H1 (cell line): ENCODE measurements around the gene CDCA5. TPM values are rescaled to one million over a fixed set of nuclear protein-coding genes. Genes with fewer than 3 reads are reported as not detected.
A peak's percentile ranks its signal among the peaks of the same experiment; 100 is the strongest.

Experiments
- CTCF ChIA-PET: fragments of 300-600 bp; sonication (Branson Sonifier 250); formaldehyde crosslinking; loops from one replicate; lab custom pipeline; 2021; ENCODE audit not compliant: partially characterized antibody; lab: Charles Lee
- POLR2A ChIA-PET: fragments of 300-600 bp; sonication (Branson Sonifier 250); formaldehyde crosslinking; loops from one replicate; lab custom pipeline; 2021; ENCODE audit warnings: inconsistent platforms; ENCODE audit not compliant: partially characterized antibody; lab: Charles Lee
- DNase-seq, 2 experiments: peaks; one replicate each; pipeline versions ENCODE4 v3.0.0 to v3.0.0-alpha.2; 2010 to 2022; ENCODE audit warnings: low spot score in 2 of 2, low read depth in 1 of 2, mixed read lengths in 1 of 2
- FAIRE-seq: peaks from 2 replicates; lab custom pipeline; 2011; peaks lifted over from hg19 to GRCh38; lab: Jason Lieb, UNC
- H2AFZ ChIP-seq: 2 replicates; pipeline ENCODE4 v1.8.1; 2012; ENCODE audit warnings: low read length, inconsistent platforms
- H2AK5ac ChIP-seq: 2 replicates; pipeline ENCODE4 v1.6.1; 2013; ENCODE audit warnings: low read depth, low read length
- H2BK120ac ChIP-seq: replicated peaks from 2 replicates; pipeline ENCODE3; 2013; ENCODE audit warnings: low read depth, low read length, inconsistent platforms
- H2BK12ac ChIP-seq: 2 replicates; pipeline ENCODE4 v1.6.1; 2013; ENCODE audit warnings: low read depth, low read length
- H2BK15ac ChIP-seq: 2 replicates; pipeline ENCODE4 v1.6.1; 2013; ENCODE audit warnings: low read length
- H2BK20ac ChIP-seq: 2 replicates; pipeline ENCODE4 v1.6.1; 2013; ENCODE audit warnings: low read length
- H2BK5ac ChIP-seq: 2 replicates; pipeline ENCODE4 v1.6.1; 2013; ENCODE audit warnings: low read depth, low read length
- H3K14ac ChIP-seq: 2 replicates; pipeline ENCODE4 v1.6.1; 2013; ENCODE audit warnings: inconsistent platforms; ENCODE audit not compliant: insufficient read length
- H3K18ac ChIP-seq: 2 replicates; pipeline ENCODE4 v1.6.1; 2013; ENCODE audit warnings: low read length; ENCODE audit errors: extremely low read depth
- H3K23ac ChIP-seq: 2 replicates; pipeline ENCODE4 v1.6.1; 2013; ENCODE audit warnings: inconsistent platforms; ENCODE audit not compliant: insufficient read length
- H3K23me2 ChIP-seq: 2 replicates; pipeline ENCODE4 v1.6.1; 2013; ENCODE audit warnings: low read depth, low read length
- H3K27ac ChIP-seq: 2 replicates; pipeline ENCODE4 v1.6.1; 2011; ENCODE audit warnings: low read depth, low read length, inconsistent platforms
- H3K27me3 ChIP-seq, 4 experiments: replicated peaks in 1 of 4; 1 replicate in 1 of 4; 2 replicates in 3 of 4; pipeline versions ENCODE4 v1.6.1 to v1.8.1; 2011 to 2013; ENCODE audit warnings: low read length in 3 of 4, mild to moderate bottlenecking in 3 of 4, inconsistent platforms in 2 of 4, mixed read lengths in 2 of 4, moderate library complexity in 1 of 4; ENCODE audit not compliant: control insufficient read depth in 3 of 4, insufficient read depth in 3 of 4; ENCODE audit errors: extremely low read depth in 1 of 4
- H3K36me3 ChIP-seq, 4 experiments: 2 replicates each; pipeline versions ENCODE4 v1.6.1 to v1.8.1; 2011 to 2013; ENCODE audit warnings: mild to moderate bottlenecking in 4 of 4, low read length in 3 of 4, moderate library complexity in 2 of 4, control low read depth in 1 of 4, inconsistent platforms in 1 of 4; ENCODE audit not compliant: insufficient read depth in 4 of 4, control insufficient read depth in 2 of 4
- H3K4ac ChIP-seq: replicated peaks from 2 replicates; pipeline ENCODE3; 2013; ENCODE audit warnings: low read length, low read depth, mixed read lengths, inconsistent platforms; ENCODE audit not compliant: insufficient read length
- H3K4me1 ChIP-seq, 4 experiments: replicated peaks in 1 of 4; 1 replicate in 1 of 4; 2 replicates in 3 of 4; pipeline versions ENCODE4 v1.6.1 to v1.8.1; 2011 to 2013; ENCODE audit warnings: low read length in 3 of 4, inconsistent platforms in 2 of 4, mixed read lengths in 1 of 4; ENCODE audit not compliant: insufficient read depth in 4 of 4, control insufficient read depth in 3 of 4
- H3K4me2 ChIP-seq, 2 experiments: 2 replicates each; pipeline versions ENCODE4 v1.6.1 to v1.8.1; 2011 to 2013; ENCODE audit warnings: low read depth in 2 of 2, low read length in 2 of 2, control low read depth in 1 of 2, inconsistent platforms in 1 of 2, mild to moderate bottlenecking in 1 of 2; ENCODE audit not compliant: insufficient read depth in 1 of 2
- H3K4me3 ChIP-seq, 4 experiments: fragments of 200-600, 300-600 bp in 1 of 4; sonication (generic), shearing (Covaris generic), sonication (Bioruptor Twin) in 1 of 4; 2 replicates each; pipeline versions ENCODE4 v1.5.1 to v1.8.1; 2011 to 2016; ENCODE audit warnings: low read length in 4 of 4, low read depth in 3 of 4, control low read depth in 2 of 4, inconsistent platforms in 2 of 4, mild to moderate bottlenecking in 2 of 4, mixed read lengths in 1 of 4, moderate library complexity in 1 of 4; ENCODE audit not compliant: insufficient read depth in 2 of 4; ENCODE audit errors: extremely low read depth in 1 of 4
- H3K56ac ChIP-seq: replicated peaks from 2 replicates; pipeline ENCODE3; 2013; ENCODE audit warnings: low read depth, mild to moderate bottlenecking, mixed read lengths, low read length, inconsistent platforms; ENCODE audit not compliant: insufficient read length
- H3K79me1 ChIP-seq: 2 replicates; pipeline ENCODE4 v1.6.1; 2013; ENCODE audit warnings: low read depth, low read length, control low read depth
- H3K79me2 ChIP-seq, 2 experiments: 2 replicates each; pipeline versions ENCODE4 v1.6.1 to v1.8.1; 2012 to 2013; ENCODE audit warnings: low read length in 2 of 2, mild to moderate bottlenecking in 2 of 2, inconsistent platforms in 1 of 2; ENCODE audit not compliant: insufficient read depth in 2 of 2, control insufficient read depth in 1 of 2
- H3K9ac ChIP-seq, 4 experiments: replicated peaks in 1 of 4; 1 replicate in 1 of 4; 2 replicates in 3 of 4; pipeline versions ENCODE4 v1.6.1 to v1.8.1; 2011 to 2013; ENCODE audit warnings: low read depth in 3 of 4, low read length in 3 of 4, control low read depth in 2 of 4, mild to moderate bottlenecking in 2 of 4, moderate library complexity in 2 of 4, inconsistent platforms in 1 of 4; ENCODE audit errors: extremely low read depth in 1 of 4
- H3K9me3 ChIP-seq, 2 experiments: 2 replicates each; pipeline versions ENCODE4 v1.6.1 to v1.8.1; 2012 to 2013; ENCODE audit warnings: mild to moderate bottlenecking in 2 of 2, moderate library complexity in 2 of 2, control low read depth in 1 of 2, inconsistent platforms in 1 of 2, low read depth in 1 of 2, low read length in 1 of 2, mixed read lengths in 1 of 2; ENCODE audit not compliant: insufficient read depth in 2 of 2
- H4K20me1 ChIP-seq, 2 experiments: replicated peaks in 1 of 2; 2 replicates each; pipeline versions ENCODE3 to v1.8.1; 2011 to 2013; ENCODE audit warnings: inconsistent platforms in 2 of 2, low read length in 2 of 2, mild to moderate bottlenecking in 1 of 2; ENCODE audit not compliant: insufficient read depth in 2 of 2, control insufficient read depth in 1 of 2
- H4K5ac ChIP-seq: 2 replicates; pipeline ENCODE4 v1.6.1; 2013; ENCODE audit warnings: low read length, low read depth, mixed read lengths, inconsistent platforms; ENCODE audit not compliant: insufficient read length
- H4K8ac ChIP-seq: 2 replicates; pipeline ENCODE4 v1.8.0; 2013; ENCODE audit warnings: mild to moderate bottlenecking, moderate library complexity, low read length, inconsistent platforms; ENCODE audit not compliant: insufficient read depth; ENCODE audit errors: extremely low read depth
- H4K91ac ChIP-seq: replicated peaks from 2 replicates; pipeline ENCODE3; 2013; ENCODE audit warnings: low read length, mixed read lengths, inconsistent platforms; ENCODE audit not compliant: insufficient read length
- CBX5 ChIP-seq: fragments of 300-800, 300-1000 bp; sonication (generic); IDR thresholded peaks from 2 replicates; pipeline ENCODE4 v1.7.1; 2016; ENCODE audit warnings: antibody characterized with exemption, low read length, low read depth
- CHD2 ChIP-seq: IDR thresholded peaks from 2 replicates; pipeline ENCODE4 v1.6.1; 2012; ENCODE audit warnings: low read length, improper control_type of control experiment
- CREB1 ChIP-seq: IDR thresholded peaks from 2 replicates; pipeline ENCODE4 v1.6.1; 2012; ENCODE audit warnings: inconsistent platforms
- CTBP2 ChIP-seq: IDR thresholded peaks from 2 replicates; pipeline ENCODE4 v1.7.0; 2011; ENCODE audit warnings: borderline replicate concordance, mild to moderate bottlenecking, moderate library complexity, mixed read lengths, low read length; ENCODE audit not compliant: insufficient read depth, insufficient read length
- E2F6 ChIP-seq: IDR thresholded peaks from 2 replicates; pipeline ENCODE4 v1.6.1; 2012; ENCODE audit warnings: inconsistent platforms
- EZH2 ChIP-seq: fragments of 200-600 bp; sonication (generic); IDR thresholded peaks from 2 replicates; pipeline ENCODE4 v1.7.1; 2012; ENCODE audit warnings: low read depth, mild to moderate bottlenecking, moderate library complexity, low read length, inconsistent platforms; ENCODE audit not compliant: severe bottlenecking
- GABPA ChIP-seq: IDR thresholded peaks from 2 replicates; pipeline ENCODE4 v1.6.1; 2011; ENCODE audit warnings: mild to moderate bottlenecking, low read length, moderate library complexity, borderline replicate concordance; ENCODE audit not compliant: insufficient read depth
- PHF8 ChIP-seq: fragments of 200-600 bp; sonication (generic); conservative IDR thresholded peaks from 2 replicates; pipeline ENCODE4 v1.7.1; 2012; ENCODE audit warnings: low read depth, mild to moderate bottlenecking, inconsistent platforms, low read length, moderate library complexity
- RBBP5 ChIP-seq: IDR thresholded peaks from 2 replicates; pipeline ENCODE4 v1.7.1; 2012; ENCODE audit warnings: low read depth, mild to moderate bottlenecking, inconsistent platforms, low read length, moderate library complexity, borderline replicate concordance
- SP4 ChIP-seq: IDR thresholded peaks from 2 replicates; pipeline ENCODE4 v1.6.1; 2012; ENCODE audit warnings: low read length, inconsistent platforms
- SUZ12 ChIP-seq: fragments of 200-600 bp; sonication (generic); IDR thresholded peaks from 2 replicates; pipeline ENCODE4 v1.6.1; 2012; ENCODE audit warnings: mild to moderate bottlenecking, inconsistent platforms, low read length, moderate library complexity, mixed read lengths
- USF2 ChIP-seq: IDR thresholded peaks from 2 replicates; pipeline ENCODE4 v1.6.1; 2011; ENCODE audit warnings: low read length, improper control_type of control experiment
- WGBS, 2 experiments: shearing (Covaris generic) in 1 of 2; methylation state at CpG; one replicate each; pipeline versions ENCODE4 v1.1.6 to v1.1.7; 2013 to 2015; ENCODE audit warnings: low lambda C conversion rate in 2 of 2, mixed read lengths in 2 of 2, inconsistent platforms in 1 of 2, low coverage in 1 of 2, missing lambda C conversion rate in 1 of 2; ENCODE audit not compliant: insufficient replicate concordance in 2 of 2, insufficient coverage in 1 of 2, insufficient read length in 1 of 2; ENCODE audit errors: extremely low coverage in 1 of 2, missing lambda C conversion rate in 1 of 2; 5-methylcytosine and 5-hydroxymethylcytosine counted together
- polyA plus RNA-seq, 7 experiments: library from polyadenylated mRNA; depleted of rRNA in 3 of 7; stranded (reverse) in 5 of 7; unstranded in 2 of 7; fragments of >200 nt in 5 of 7; fragments of 200-250 nt in 2 of 7; gene quantifications; 1 replicate in 5 of 7; 2 replicates in 1 of 7; 4 replicates in 1 of 7; pipeline versions ENCODE4 v1.2.1 to v1.2.3, GENCODE V29; 2011 to 2013; ENCODE audit warnings: missing spikeins in 2 of 7, mixed read lengths in 2 of 7
- total RNA-seq: library from RNA; stranded (reverse); fragmentation: NEBNext Ultra II Directional; extraction: Animal tissue kit (Norgen Biotek cat#: 25700); gene quantifications from 2 replicates; pipeline ENCODE4 v1.2.1, GENCODE V29; 2021

Gene CDCA5
- total and polyA plus RNA-seq, 2 of the 8 experiments (the other 6 are each of a cell fraction or from before 2014, with no cell fraction given) = 39.2 to 87.0 TPM

GRCh38 chr11:65058012-65058411 is 25.8 kb downstream of the CDCA5 start:
- Histone ChIP-seq H2BK20ac (no peak overlapping the region), H3K4ac (no peak overlapping the region), H2AFZ (no peak overlapping the region), H3K23ac (no peak overlapping the region), H3K4me2 (no peak overlapping the region), H3K27ac (no peak overlapping the region), H2BK120ac (no peak overlapping the region), H3K4me1 (no peaks in the 10 kb centered on the region), H4K91ac (no peak overlapping the region), H3K23me2 (no peaks in the 10 kb centered on the region), H2AK5ac (0 out of 2 replicates have a peak overlapping the region, but pooled peaks have one; percentile 24), H3K36me3 (no peaks in the 10 kb centered on the region), H3K4me3 (no peak overlapping the region), H2BK15ac (no peak overlapping the region), H3K18ac (no peak overlapping the region), H3K79me1 (no peaks in the 10 kb centered on the region), H4K8ac (no peak overlapping the region; the same call in 1 of the 2 replicates), H3K56ac (no peak overlapping the region), H3K9ac (no peak overlapping the region), H4K20me1 (no peaks in the 10 kb centered on the region), H3K27me3 (no peaks in the 10 kb centered on the region; a peak in 1 of 7 replicates), H2BK5ac (no peak overlapping the region), H3K14ac (no peak overlapping the region), H2BK12ac (no peak overlapping the region), H4K5ac (no peak overlapping the region), H3K9me3 (no peaks in the 10 kb centered on the region), H3K79me2 (no peaks in the 10 kb centered on the region)
- FAIRE-seq (no peak), DNase-seq (no peak)
- CTCF ChIA-PET = interaction anchor here (1.1 to 4.2 kb wide), 5 partner anchors 8 to 44 kb away, joined by 5 to 28 read pairs (median 6); partner anchors contain the start of gene ARL2
- whole genome bisulfite sequencing, 2 experiments = 93% methylated on average over 11 of the region's 13 CpGs; no CpG with 5 or more reads in 1 of the 2 experiments
- POLR2A ChIA-PET = interaction anchor here (0.7 to 3.4 kb wide), 4 partner anchors 10 to 25 kb away, joined by 3 to 16 read pairs (median 6); no protein-coding TSS in a partner anchor
- TF ChIP-seq CBX5 = no peak
- no peak for TF ChIP-seq CHD2
- no peak for TF ChIP-seq USF2
- no peak for TF ChIP-seq RBBP5
- TF ChIP-seq GABPA = no peak
- TF ChIP-seq CREB1 = no peak
- TF ChIP-seq SP4 = no peak
- TF ChIP-seq PHF8 = no peak
- no peak for TF ChIP-seq CTBP2
- TF ChIP-seq SUZ12 = no peak
- TF ChIP-seq EZH2 = no peak
- no peak for TF ChIP-seq E2F6
